Central memory CD4-positive, alpha-beta T cell (primary cell): ENCODE measurements around the gene ARHGEF25.
A peak's percentile ranks its signal among the peaks of the same experiment; 100 is the strongest.
"Not testable (repeated sequence)": the region's sequence is repeated elsewhere in the genome, so short reads cannot be mapped to it uniquely, and the experiment has no call there.

Experiments used
- DNase-seq: peaks from one replicate; pipeline ENCODE4 v3.0.0; 2022

Gene ARHGEF25

GRCh38 chr12:57586128-57586527, 25.1 kb upstream of the ARHGEF25 start:
- DNase-seq, result no peak

GRCh38 chr12:57586832-57587429, 24.3 kb upstream of the ARHGEF25 start:
- DNase-seq, result no peak

GRCh38 chr12:57588951-57589610, 22.2 kb upstream of the ARHGEF25 start:
- DNase-seq, result not testable (repeated sequence)

GRCh38 chr12:57590479-57590863, 20.8 kb upstream of the ARHGEF25 start:
- DNase-seq, result no peak

- peak; percentile 72 for DNase-seq
These were observed 20.1 kb upstream of the ARHGEF25 start, which contains the start of gene PIP4K2C for GRCh38 chr12:57590864-57591781. Gene PIP4K2C, plus strand, starts transcription at chr12:57591192. Its CDS starts 98 bp downstream, at chr12:57591290.

GRCh38 chr12:57591782-57592325, 19.4 kb upstream of the ARHGEF25 start:
- no peak for DNase-seq

GRCh38 chr12:57592551-57593165, 18.6 kb upstream of the ARHGEF25 start:
- DNase-seq, result no peak

- no peak for DNase-seq
These were observed 18.0 kb upstream of the ARHGEF25 start for GRCh38 chr12:57593187-57593586.

GRCh38 chr12:57600395-57600794, 10.8 kb upstream of the ARHGEF25 start:
- DNase-seq, result no peak

GRCh38 chr12:57602544-57602943, 8.7 kb upstream of the ARHGEF25 start:
- no peak for DNase-seq

- DNase-seq, result no peak
These were observed 7.9 kb upstream of the ARHGEF25 start for GRCh38 chr12:57603324-57603723.

- no peak for DNase-seq
These were observed 7.3 kb upstream of the ARHGEF25 start for GRCh38 chr12:57603815-57604453.

GRCh38 chr12:57604454-57604991, 6.7 kb upstream of the ARHGEF25 start, which contains the start of gene DTX3:
Gene DTX3, plus strand, starts transcription at chr12:57604824. Its CDS starts 1,694 bp downstream, at chr12:57606518.
- peak; percentile 34 for DNase-seq

- DNase-seq, result peak; percentile 8
These were observed 6.0 kb upstream of the ARHGEF25 start for GRCh38 chr12:57604992-57605810.

GRCh38 chr12:57605811-57606311, 5.4 kb upstream of the ARHGEF25 start:
- no peak for DNase-seq

GRCh38 chr12:57606399-57606798, 4.8 kb upstream of the ARHGEF25 start:
- DNase-seq, result no peak

- DNase-seq, result no peak
These were observed 4.4 kb upstream of the ARHGEF25 start for GRCh38 chr12:57606821-57607220.

GRCh38 chr12:57607958-57608663, 3.1 kb upstream of the ARHGEF25 start:
- no peak for DNase-seq

- no peak for DNase-seq
These were observed 2.0 kb upstream of the ARHGEF25 start for GRCh38 chr12:57609101-57609780.
